ENCODE results near the gene CFDP1. TPM values are rescaled to one million over a fixed set of nuclear protein-coding genes. Genes with fewer than 3 reads are reported as not detected.

Gene CFDP1
- polyA plus RNA-seq, 3 donors = 12.9 to 23.2 (median 19.0) TPM

- H3K9me3 ChIP-seq (replicated peaks in 1 of 2; ENCODE audit: control insufficient read depth in 1 of 2, insufficient read depth in 1 of 2, low read length in 2 of 2) = no peaks in the 10 kb centered on the region
- no peak overlapping the region for H3K9ac ChIP-seq (ENCODE audit: insufficient read depth, low read length, poor library complexity, severe bottlenecking)
- no peak overlapping the region for H2AFZ ChIP-seq (ENCODE audit: insufficient read depth, low read depth, low read length, poor library complexity, severe bottlenecking)
- H3K27ac Mint-ChIP-seq = no peak overlapping the region
- H3K27me3 ChIP-seq (ENCODE audit: control insufficient read depth in 2 of 2, insufficient read depth in 2 of 2, low read length in 2 of 2) = peaks cover 48 to 84% of the 10 kb centered on the region in 2 donors
- H3K4me2 ChIP-seq (replicated peaks; ENCODE audit: extremely low read depth, low read length, poor library complexity, severe bottlenecking) = no peak overlapping the region
- peaks cover 0 to 3% (median 0%) of the 10 kb centered on the region in 7 donors for H3K9me3 Mint-ChIP-seq
- H4K20me1 ChIP-seq (ENCODE audit: insufficient read depth, low read length) = peaks cover 10% of the 10 kb centered on the region
- peaks cover 0 to 7% of the 10 kb centered on the region in 2 donors for H3K36me3 ChIP-seq (replicated peaks in 1 of 2; ENCODE audit: control insufficient read depth in 1 of 2, insufficient read depth in 2 of 2, low read length in 2 of 2)
- no peak for TF ChIP-seq CTCF (IDR thresholded peaks at IDR 0.05)
- WGBS (ENCODE audit: insufficient coverage) = no CpG with 5 or more reads among the region's 3 CpGs
- H3K4me1 Mint-ChIP-seq = no peaks in the 10 kb centered on the region
- intact Hi-C loops (cut with micrococcal nuclease) = no loop called here
- peak overlapping the region in 1 of 2 donors; percentile 27 for H3K4me3 Mint-ChIP-seq
- no peak for DNase-seq
- no peak overlapping the region for H3K4me3 ChIP-seq (replicated peaks in 1 of 3; ENCODE audit: low read depth in 2 of 3, low read length in 3 of 3)
- peaks cover 54 to 90% (median 71%) of the 10 kb centered on the region in 3 donors for H3K27me3 Mint-ChIP-seq (ENCODE audit: low read depth in 3 of 3)
- peaks cover 50 to 57% of the 10 kb centered on the region in 2 donors for H3K36me3 Mint-ChIP-seq
- H3K27ac ChIP-seq (ENCODE audit: low read depth in 1 of 2, low read length in 2 of 2) = no peak overlapping the region
- no peaks in the 10 kb centered on the region for H3K79me2 ChIP-seq (ENCODE audit: insufficient read depth, low read length)
- H3K4me1 ChIP-seq (ENCODE audit: control insufficient read depth in 1 of 2, insufficient read depth in 2 of 2, low read length in 2 of 2) = no peaks in the 10 kb centered on the region
These were observed 121.8 kb downstream of the CFDP1 start for GRCh38 chr16:75311383-75311938.

GRCh38 chr16:75310541-75310940 lies 122.8 kb downstream of the CFDP1 start:
- intact Hi-C loops (cut with micrococcal nuclease) = no loop called here
- Histone ChIP-seq H3K79me2 (ENCODE audit: insufficient read depth, low read length) (no peaks in the 10 kb centered on the region), H4K20me1 (ENCODE audit: insufficient read depth, low read length) (peaks cover 10% of the 10 kb centered on the region), H2AFZ (ENCODE audit: insufficient read depth, low read depth, low read length, poor library complexity, severe bottlenecking) (no peak overlapping the region), H3K9me3 (replicated peaks in 1 of 2; ENCODE audit: control insufficient read depth in 1 of 2, insufficient read depth in 1 of 2, low read length in 2 of 2) (no peaks in the 10 kb centered on the region), H3K36me3 (replicated peaks in 1 of 2; ENCODE audit: control insufficient read depth in 1 of 2, insufficient read depth in 2 of 2, low read length in 2 of 2) (peaks cover 0 to 7% of the 10 kb centered on the region in 2 donors), H3K9ac (ENCODE audit: insufficient read depth, low read length, poor library complexity, severe bottlenecking) (no peak overlapping the region), H3K4me3 (replicated peaks in 1 of 3; ENCODE audit: low read depth in 2 of 3, low read length in 3 of 3) (no peak overlapping the region), H3K4me2 (replicated peaks; ENCODE audit: extremely low read depth, low read length, poor library complexity, severe bottlenecking) (no peak overlapping the region), H3K4me1 (ENCODE audit: control insufficient read depth in 1 of 2, insufficient read depth in 2 of 2, low read length in 2 of 2) (no peaks in the 10 kb centered on the region), H3K27ac (ENCODE audit: low read depth in 1 of 2, low read length in 2 of 2) (no peak overlapping the region), H3K27me3 (ENCODE audit: control insufficient read depth in 2 of 2, insufficient read depth in 2 of 2, low read length in 2 of 2) (peaks cover 40 to 78% of the 10 kb centered on the region in 2 donors)
- Mint-ChIP-seq H3K4me1 (no peaks in the 10 kb centered on the region), H3K27ac (no peak overlapping the region), H3K9me3 (peaks cover 0 to 3% (median 0%) of the 10 kb centered on the region in 7 donors), H3K27me3 (ENCODE audit: low read depth in 3 of 3) (peaks cover 48 to 90% (median 70%) of the 10 kb centered on the region in 3 donors), H3K4me3 (peak overlapping the region in 1 of 2 donors; percentile 43), H3K36me3 (peaks cover 51 to 58% of the 10 kb centered on the region in 2 donors)
- DNase-seq = no peak
- no peak for TF ChIP-seq CTCF (IDR thresholded peaks at IDR 0.05)
- no CpG with 5 or more reads among the region's 3 CpGs for WGBS (ENCODE audit: insufficient coverage)

All from CD14-positive monocyte (primary cell).